Bronchial smooth muscle cell (primary cell): Measurements from ENCODE around the gene RPL36AL. TPM values are rescaled to one million over a fixed set of nuclear protein-coding genes. Genes with fewer than 3 reads are reported as not detected.

ENCODE experiments used
- total RNA-seq: library from RNA; depleted of rRNA; stranded (reverse); fragments of >200 nt; gene quantifications from 2 replicates; pipeline ENCODE4 v1.2.1, GENCODE V29; 2014

Gene RPL36AL
- 356 and 521 TPM in 2 replicates for total RNA-seq

DNA sequence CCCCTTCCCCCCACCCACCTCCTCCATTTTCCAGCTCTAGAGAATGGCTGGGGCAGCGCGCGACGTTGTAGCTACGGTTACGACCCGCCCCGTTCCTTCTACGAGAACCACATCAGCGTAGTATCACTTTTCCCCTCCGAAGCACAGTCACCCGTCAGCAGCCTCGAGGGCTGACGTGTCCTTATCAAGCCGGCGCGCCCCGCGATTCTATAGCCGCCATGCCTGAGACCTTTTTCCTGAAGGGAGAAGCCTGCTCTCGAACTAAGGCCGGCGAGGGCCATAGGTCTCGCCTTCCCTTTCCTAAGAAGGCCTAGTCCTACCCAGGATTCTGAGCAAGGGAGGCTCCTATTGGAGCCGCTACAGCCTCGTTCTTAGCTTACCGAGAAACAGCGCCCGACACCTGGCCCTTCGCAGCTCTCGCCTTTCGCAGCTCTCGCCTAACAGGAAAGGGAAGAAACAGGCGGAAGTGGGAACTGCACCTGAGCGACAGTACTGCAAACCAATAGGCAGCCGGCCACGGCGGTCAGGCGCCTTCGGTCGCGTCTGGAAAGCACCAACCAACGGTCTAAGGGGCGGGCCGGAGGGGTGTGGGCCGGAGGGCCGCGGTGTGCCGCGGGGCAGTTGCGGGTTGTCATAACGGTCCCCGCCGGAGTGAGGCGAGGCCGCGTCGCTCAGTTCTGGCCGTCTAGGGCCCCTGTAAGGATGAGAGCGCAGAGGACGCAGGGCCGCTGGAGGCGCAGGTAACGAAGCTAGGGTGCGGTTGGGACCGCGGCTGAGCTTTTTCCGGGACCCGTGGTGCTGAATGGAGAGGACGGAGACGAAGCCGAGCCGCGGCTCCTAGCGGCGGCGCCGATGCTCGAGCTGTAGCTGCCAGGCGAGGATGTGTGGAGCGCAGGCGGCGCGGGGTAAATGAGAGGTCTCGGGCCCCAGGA, at the start of gene RPL36AL, which contains the start of gene MGAT2:
Gene RPL36AL (minus strand): TSS at position 445 of the 932 bp plus-strand sequence. CDS start 1,522 bp downstream, outside the sequence.
Gene MGAT2 (plus strand): TSS at position 618 of the 932 bp plus-strand sequence. CDS start 470 bp downstream, outside the sequence.

DNA sequence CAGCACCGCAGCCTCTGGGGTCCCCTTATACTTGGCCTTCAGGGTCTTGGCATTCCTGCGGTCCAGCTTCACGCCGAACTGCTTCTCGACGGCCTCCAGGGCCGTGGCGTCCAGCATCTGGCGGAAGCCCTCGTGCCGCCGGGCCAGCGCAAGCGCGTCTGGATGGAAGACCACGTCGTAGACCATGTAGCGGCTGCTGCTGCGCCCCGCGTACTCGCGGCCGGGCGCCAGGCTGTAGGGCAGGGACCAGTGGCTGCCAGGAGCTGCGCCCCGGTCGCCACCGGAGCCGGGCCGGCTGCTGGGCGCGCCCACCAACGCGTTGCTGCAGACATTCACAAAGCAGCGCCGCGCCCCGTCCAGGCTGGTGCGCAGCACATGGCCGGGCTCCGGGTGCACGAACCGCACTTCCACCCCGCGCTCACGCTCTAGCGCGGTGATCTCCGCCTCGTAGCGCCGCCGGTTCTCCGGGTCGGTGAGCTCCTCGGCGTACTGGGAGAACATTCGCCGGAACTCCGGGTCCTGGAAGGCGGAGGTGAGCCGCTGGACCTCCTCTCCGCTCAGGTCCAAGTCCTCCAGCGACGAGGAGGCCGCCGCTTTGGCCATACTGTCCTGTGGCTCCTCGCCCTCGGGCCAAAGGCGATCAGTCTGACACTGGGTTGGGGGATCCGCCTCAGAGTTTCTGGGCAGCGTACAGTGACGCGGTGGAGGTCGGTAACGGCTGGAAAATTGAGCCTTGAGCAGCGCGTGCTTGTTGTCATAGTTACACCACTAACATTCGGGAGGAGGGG, 14.3 kb upstream of the RPL36AL start, which contains the start of gene DNAAF2:
Gene DNAAF2 (minus strand): TSS at position 698 of the 788 bp plus-strand sequence. CDS start 95 bp downstream, at position 603.

DNA sequence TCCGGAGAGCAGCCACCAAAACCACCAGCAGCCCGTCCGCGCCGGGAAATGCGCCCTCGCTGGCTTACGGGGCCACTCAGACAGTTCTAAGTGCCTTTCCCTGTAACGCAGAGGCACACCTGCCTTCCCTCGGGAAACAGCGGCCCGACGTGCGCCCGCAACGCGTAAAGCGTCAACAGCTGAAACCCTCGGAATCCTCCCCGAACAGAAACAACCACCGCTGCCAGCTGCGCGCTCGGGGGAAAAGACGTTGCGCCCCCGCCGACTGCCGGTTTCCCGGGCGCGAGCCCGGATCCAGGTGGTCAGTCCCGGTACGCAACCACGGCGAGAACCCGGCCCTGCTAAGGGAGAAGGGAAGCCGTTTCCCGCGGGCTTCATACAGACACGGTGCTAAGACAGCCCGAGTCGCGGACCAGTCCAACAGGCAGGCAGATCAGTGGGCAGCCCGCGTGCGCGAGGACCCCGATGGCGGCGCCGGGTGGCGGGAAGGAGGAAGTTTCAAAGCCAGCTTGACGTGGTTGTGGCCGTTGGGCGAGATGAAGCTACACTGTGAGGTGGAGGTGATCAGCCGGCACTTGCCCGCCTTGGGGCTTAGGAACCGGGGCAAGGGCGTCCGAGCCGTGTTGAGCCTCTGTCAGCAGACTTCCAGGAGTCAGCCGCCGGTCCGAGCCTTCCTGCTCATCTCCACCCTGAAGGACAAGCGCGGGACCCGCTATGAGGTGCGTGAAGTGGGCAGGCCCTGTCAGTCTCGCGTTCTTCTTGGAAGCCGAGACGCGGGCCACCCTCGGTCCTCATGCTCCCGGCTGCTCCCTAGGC, 21.7 kb downstream of the RPL36AL start, which contains the start of gene LRR1:
Gene LRR1 (plus strand): TSS at position 456 of the 816 bp plus-strand sequence. CDS start 81 bp downstream, at position 537.

DNA sequence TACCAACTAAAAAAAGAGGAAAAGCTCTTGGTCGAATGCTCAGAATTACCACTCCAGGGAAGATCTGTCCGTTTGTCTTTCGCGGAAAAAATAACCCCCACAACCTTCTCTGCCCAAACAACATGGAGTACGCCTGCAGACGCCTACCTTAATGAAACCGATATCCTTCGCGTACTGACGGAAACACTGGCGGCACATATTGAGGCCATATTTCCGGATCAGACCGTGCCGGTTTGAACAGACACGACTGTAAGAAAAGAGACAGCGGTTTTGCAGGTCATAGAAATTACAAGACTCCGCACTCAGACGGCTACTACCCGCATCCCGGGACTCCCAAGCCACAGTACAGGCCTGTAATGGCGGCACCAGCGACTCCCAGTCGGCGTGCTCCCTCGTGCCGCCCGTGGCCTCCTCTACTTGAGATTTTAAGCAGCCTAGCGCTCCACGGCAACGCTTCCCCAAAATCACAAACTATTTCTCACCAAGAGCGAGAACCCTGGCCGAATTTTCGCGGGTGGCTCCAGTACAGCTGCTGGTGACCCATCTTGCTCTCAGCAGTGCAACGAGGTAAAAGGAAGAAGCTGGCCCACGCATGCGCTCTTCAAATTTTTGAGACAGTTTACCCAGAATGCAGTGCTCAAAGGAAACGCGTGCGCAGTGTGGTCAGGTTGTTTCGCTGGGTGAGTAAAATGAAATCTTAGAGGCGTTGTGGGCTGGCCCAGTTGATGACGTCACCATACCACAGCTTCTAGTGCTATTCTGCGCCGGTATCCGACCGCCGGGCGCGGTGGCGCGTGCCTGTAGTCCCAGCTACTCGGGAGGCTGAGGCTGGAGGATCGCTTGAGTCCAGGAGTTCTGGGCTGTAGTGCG, 34.4 kb downstream of the RPL36AL start, which contains the start of gene RPS29:
Gene RPS29 (minus strand): TSS at position 578 of the 870 bp plus-strand sequence. CDS start 34 bp downstream, at position 544.

Other genes starting within 250 kb of the RPL36AL start
- 1,629 and 2,428 TPM in 2 replicates for gene RPS29, start 34.2 kb downstream of the RPL36AL start, total RNA-seq
- 8.4 and 11.3 TPM in 2 replicates for gene LRR1, start 21.7 kb downstream of the RPL36AL start, total RNA-seq
- gene MGAT2, start 173 bp upstream of the RPL36AL start, total RNA-seq: 38.1 and 63.4 TPM in 2 replicates
- gene DNAAF2, start 14.6 kb upstream of the RPL36AL start, total RNA-seq: 5.5 and 6.5 TPM in 2 replicates
- 1.3 and 2.8 TPM in 2 replicates for gene POLE2, start 67.6 kb upstream of the RPL36AL start, total RNA-seq
- gene KLHDC1, start 72.5 kb upstream of the RPL36AL start, total RNA-seq: 6.5 and 9.0 TPM in 2 replicates
- 115 and 118 TPM in 2 replicates for gene KLHDC2, start 147.5 kb upstream of the RPL36AL start, total RNA-seq
- 53.3 and 69.3 TPM in 2 replicates for gene NEMF, start 232.2 kb upstream of the RPL36AL start, total RNA-seq